ENCODE data around the gene CDKAL1. TPM values are rescaled to one million over a fixed set of nuclear protein-coding genes. Genes with fewer than 3 reads are reported as not detected.
A peak's percentile ranks its signal among the peaks of the same experiment; 100 is the strongest.

CDKAL1 gene
- total and polyA plus RNA-seq, 2 of the 13 experiments (the other 11 are each of a cell fraction or from before 2014, with no cell fraction given): 9.5 to 27.7 TPM

DNA sequence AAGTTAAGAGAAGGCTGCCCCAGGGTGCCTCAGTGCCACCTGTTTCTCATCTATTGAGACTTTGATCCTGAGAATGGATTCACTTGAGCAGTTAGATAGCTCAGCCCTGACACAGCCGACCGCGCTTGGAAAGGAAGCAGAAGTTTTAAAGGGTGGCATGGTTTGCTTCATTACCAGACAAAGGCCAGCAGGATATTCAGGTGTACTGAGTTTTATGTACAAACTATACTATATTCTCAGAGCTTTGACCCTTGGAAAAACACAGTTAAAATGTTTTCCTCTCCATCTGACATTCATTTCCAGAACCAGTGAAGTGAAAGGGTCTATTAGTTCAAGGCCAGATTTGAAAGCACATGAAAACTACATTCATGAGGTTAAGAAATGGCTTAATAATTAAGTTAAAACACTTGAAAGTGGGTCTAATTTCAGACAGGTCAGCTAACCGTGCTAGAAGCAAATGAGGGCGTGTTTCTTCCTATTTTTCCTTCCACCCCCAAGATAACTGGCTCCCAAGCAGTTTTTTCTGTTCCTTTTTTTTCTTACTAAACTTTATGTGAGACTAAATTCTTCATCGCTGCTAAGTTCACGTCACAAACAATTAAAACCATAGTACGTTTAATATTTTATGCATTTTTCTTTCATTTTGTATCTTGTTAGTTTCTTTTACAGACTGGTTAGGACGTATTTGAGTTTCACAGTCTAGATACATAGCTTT is 674.0 kb downstream of the CDKAL1 start (continued):
- TF ChIP-seq, protein P1, sequence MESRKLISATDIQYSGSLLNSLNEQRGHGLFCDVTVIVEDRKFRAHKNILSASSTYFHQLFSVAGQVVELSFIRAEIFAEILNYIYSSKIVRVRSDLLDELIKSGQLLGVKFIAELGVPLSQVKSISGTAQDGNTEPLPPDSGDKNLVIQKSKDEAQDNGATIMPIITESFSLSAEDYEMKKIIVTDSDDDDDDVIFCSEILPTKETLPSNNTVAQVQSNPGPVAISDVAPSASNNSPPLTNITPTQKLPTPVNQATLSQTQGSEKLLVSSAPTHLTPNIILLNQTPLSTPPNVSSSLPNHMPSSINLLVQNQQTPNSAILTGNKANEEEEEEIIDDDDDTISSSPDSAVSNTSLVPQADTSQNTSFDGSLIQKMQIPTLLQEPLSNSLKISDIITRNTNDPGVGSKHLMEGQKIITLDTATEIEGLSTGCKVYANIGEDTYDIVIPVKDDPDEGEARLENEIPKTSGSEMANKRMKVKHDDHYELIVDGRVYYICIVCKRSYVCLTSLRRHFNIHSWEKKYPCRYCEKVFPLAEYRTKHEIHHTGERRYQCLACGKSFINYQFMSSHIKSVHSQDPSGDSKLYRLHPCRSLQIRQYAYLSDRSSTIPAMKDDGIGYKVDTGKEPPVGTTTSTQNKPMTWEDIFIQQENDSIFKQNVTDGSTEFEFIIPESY (CRISPR knock-in tag; IDR thresholded peaks at IDR 0.05): peak; percentile 68; the same call in 1 of the 2 replicates
- TF ChIP-seq KLF13 (CRISPR knock-in tag; IDR thresholded peaks at IDR 0.05): no peak
- no peak for TF ChIP-seq SMAD3 (CRISPR knock-in tag; IDR thresholded peaks at IDR 0.05)
- TF ChIP-seq ZNF20 (CRISPR knock-in tag; IDR thresholded peaks at IDR 0.05): no peak
- TF ChIP-seq, protein P2, sequence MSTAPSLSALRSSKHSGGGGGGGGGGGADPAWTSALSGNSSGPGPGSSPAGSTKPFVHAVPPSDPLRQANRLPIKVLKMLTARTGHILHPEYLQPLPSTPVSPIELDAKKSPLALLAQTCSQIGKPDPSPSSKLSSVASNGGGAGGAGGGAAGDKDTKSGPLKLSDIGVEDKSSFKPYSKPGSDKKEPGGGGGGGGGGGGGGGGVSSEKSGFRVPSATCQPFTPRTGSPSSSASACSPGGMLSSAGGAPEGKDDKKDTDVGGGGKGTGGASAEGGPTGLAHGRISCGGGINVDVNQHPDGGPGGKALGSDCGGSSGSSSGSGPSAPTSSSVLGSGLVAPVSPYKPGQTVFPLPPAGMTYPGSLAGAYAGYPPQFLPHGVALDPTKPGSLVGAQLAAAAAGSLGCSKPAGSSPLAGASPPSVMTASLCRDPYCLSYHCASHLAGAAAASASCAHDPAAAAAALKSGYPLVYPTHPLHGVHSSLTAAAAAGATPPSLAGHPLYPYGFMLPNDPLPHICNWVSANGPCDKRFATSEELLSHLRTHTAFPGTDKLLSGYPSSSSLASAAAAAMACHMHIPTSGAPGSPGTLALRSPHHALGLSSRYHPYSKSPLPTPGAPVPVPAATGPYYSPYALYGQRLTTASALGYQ (CRISPR knock-in tag; IDR thresholded peaks at IDR 0.05): peak; percentile 51; the same call in 1 of the 2 replicates
- TF ChIP-seq ZSCAN9 (CRISPR knock-in tag; IDR thresholded peaks at IDR 0.05; ENCODE audit: borderline replicate concordance): no peak
- no peak for TF ChIP-seq SOX13 (IDR thresholded peaks at IDR 0.05)
- peak in 1 of 2 experiments; percentile 55; a peak in 1 of 4 replicates for TF ChIP-seq SOX13 (CRISPR knock-in tag; conservative IDR thresholded peaks at IDR 0.05 in 1 of 2, IDR thresholded peaks at IDR 0.05 in 1 of 2)
- TF ChIP-seq ISL2 (CRISPR knock-in tag; IDR thresholded peaks at IDR 0.05): peak; percentile 72
- TF ChIP-seq ISX (CRISPR knock-in tag; conservative IDR thresholded peaks at IDR 0.05): no peak
- TF ChIP-seq, protein P3, sequence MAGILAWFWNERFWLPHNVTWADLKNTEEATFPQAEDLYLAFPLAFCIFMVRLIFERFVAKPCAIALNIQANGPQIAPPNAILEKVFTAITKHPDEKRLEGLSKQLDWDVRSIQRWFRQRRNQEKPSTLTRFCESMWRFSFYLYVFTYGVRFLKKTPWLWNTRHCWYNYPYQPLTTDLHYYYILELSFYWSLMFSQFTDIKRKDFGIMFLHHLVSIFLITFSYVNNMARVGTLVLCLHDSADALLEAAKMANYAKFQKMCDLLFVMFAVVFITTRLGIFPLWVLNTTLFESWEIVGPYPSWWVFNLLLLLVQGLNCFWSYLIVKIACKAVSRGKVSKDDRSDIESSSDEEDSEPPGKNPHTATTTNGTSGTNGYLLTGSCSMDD (CRISPR knock-in tag; IDR thresholded peaks at IDR 0.05): no peak
- peak; percentile 75 for TF ChIP-seq NR2F6 (IDR thresholded peaks at IDR 0.05)
- TF ChIP-seq NR2F6 (CRISPR knock-in tag; IDR thresholded peaks at IDR 0.05): peak; percentile 77
- no peak for TF ChIP-seq ZSCAN31 (CRISPR knock-in tag; IDR thresholded peaks at IDR 0.05; ENCODE audit: low read depth)
- no peak for TF ChIP-seq NCOA5 (CRISPR knock-in tag; IDR thresholded peaks at IDR 0.05)
- TF ChIP-seq, protein P4, sequence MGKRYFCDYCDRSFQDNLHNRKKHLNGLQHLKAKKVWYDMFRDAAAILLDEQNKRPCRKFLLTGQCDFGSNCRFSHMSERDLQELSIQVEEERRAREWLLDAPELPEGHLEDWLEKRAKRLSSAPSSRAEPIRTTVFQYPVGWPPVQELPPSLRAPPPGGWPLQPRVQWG (CRISPR knock-in tag; IDR thresholded peaks at IDR 0.05; ENCODE audit: borderline replicate concordance, low read depth): no peak
- no peak for TF ChIP-seq MAZ (IDR thresholded peaks at IDR 0.05; ENCODE audit: borderline replicate concordance, low read depth, low read length)
- TF ChIP-seq MAZ (CRISPR knock-in tag; IDR thresholded peaks at IDR 0.05; ENCODE audit: low read depth): no peak
- TF ChIP-seq GPN1 (CRISPR knock-in tag; IDR thresholded peaks at IDR 0.05; ENCODE audit: borderline replicate concordance): no peak
- 0 out of 2 replicates have a peak, but pooled peaks have one; percentile 48 for TF ChIP-seq ZNF317 (CRISPR knock-in tag; IDR thresholded peaks at IDR 0.05)
- no peak for TF ChIP-seq ZNF607 (CRISPR knock-in tag; IDR thresholded peaks at IDR 0.05; ENCODE audit: borderline replicate concordance)
- TF ChIP-seq, protein P5, sequence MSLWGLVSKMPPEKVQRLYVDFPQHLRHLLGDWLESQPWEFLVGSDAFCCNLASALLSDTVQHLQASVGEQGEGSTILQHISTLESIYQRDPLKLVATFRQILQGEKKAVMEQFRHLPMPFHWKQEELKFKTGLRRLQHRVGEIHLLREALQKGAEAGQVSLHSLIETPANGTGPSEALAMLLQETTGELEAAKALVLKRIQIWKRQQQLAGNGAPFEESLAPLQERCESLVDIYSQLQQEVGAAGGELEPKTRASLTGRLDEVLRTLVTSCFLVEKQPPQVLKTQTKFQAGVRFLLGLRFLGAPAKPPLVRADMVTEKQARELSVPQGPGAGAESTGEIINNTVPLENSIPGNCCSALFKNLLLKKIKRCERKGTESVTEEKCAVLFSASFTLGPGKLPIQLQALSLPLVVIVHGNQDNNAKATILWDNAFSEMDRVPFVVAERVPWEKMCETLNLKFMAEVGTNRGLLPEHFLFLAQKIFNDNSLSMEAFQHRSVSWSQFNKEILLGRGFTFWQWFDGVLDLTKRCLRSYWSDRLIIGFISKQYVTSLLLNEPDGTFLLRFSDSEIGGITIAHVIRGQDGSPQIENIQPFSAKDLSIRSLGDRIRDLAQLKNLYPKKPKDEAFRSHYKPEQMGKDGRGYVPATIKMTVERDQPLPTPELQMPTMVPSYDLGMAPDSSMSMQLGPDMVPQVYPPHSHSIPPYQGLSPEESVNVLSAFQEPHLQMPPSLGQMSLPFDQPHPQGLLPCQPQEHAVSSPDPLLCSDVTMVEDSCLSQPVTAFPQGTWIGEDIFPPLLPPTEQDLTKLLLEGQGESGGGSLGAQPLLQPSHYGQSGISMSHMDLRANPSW (CRISPR knock-in tag; IDR thresholded peaks at IDR 0.05; ENCODE audit: borderline replicate concordance): 0 out of 2 replicates have a peak, but pooled peaks have one; percentile 33
- TF ChIP-seq ZNF782 (CRISPR knock-in tag; IDR thresholded peaks at IDR 0.05; ENCODE audit: borderline replicate concordance): no peak
